AG04449 (cell line): ENCODE results near the gene FAM222B.
A peak's percentile ranks its signal among the peaks of the same experiment; 100 is the strongest.

ENCODE experiments used
- CTCF ChIA-PET: fragments of 350-600 bp; formaldehyde crosslinking; extraction: SDS; loops from one replicate; lab custom pipeline; 2021; ENCODE audit warnings: antibody characterized with exemption; lab: Yijun Ruan, JAX
- POLR2A ChIA-PET: fragments of 400-600, 350-600 bp; formaldehyde crosslinking; extraction: SDS; loops from one replicate; lab custom pipeline; 2020; ENCODE audit warnings: antibody characterized with exemption, inconsistent platforms; lab: Yijun Ruan, JAX
- DNase-seq: peaks from one replicate; pipeline ENCODE4 v3.0.0-alpha.2; 2010; ENCODE audit warnings: low read depth, low spot score
- H3K4me3 ChIP-seq: 2 replicates; pipeline ENCODE4 v1.5.1; 2011; ENCODE audit warnings: low read depth, mild to moderate bottlenecking, control low read depth, low read length
- TF ChIP-seq, protein P1 (sequence below): IDR thresholded peaks from one replicate; pipeline ENCODE4 v1.5.1; 2011; ENCODE audit warnings: mild to moderate bottlenecking, moderate library complexity, low read length, control low read depth, inconsistent platforms; ENCODE audit not compliant: insufficient read depth; ENCODE audit errors: missing control alignments

Gene FAM222B, protein sequence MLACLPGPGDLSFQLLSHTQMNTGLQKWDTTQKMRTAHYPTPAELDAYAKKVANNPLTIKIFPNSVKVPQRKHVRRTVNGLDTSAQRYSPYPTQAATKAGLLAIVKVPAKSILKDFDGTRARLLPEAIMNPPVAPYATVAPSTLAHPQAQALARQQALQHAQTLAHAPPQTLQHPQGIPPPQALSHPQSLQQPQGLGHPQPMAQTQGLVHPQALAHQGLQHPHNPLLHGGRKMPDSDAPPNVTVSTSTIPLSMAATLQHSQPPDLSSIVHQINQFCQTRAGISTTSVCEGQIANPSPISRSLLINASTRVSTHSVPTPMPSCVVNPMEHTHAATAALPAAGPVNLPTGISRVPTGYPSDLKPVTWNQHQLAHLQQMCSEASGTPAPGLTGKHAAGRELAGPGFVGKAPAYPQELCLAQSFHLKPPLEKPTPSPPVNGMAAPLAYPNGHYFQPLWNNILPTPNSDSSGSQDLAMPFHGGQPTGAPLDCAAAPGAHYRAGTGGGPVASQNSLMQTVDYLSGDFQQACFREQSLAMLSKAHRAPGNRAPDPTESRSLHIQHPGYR

DNA sequence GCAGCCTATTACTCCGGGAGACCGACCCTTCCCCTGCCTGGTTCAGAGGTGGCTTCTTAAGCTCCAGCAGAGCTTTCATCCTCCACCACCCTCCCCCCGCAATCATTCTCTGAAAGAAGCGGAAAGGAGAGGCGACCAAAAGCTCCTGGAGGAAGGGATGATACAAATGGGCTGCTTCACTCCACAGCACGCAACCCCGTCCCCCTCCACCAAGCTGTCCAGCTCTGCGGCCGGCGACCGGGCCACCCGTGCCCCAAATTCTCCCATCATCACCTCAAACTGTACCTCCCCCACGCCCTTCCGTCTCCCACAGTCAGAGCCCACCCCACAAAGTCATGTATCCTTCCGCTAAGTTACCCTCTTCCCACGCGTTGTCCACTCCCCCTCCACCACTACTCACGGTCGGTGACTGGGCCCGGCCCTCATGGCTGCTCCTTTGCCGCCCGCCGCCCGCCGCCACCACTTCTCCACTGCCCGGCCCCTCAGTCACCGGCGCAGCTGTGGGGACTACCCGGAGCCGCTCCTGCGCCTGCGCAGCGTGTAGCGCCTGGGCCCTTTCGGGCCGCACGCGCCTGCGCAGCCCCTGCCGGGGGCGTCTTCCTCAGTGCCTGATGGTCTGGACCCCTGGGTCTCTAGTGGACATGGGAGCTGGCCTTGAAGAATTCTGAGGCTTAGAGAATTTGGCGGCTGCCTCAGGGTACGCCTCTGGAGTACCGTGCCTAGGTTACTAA is at the start of gene FAM222B:
Gene FAM222B, minus strand, starts transcription at position 509 of the 731 bp plus-strand sequence. CDS start 76,123 bp downstream, outside the sequence.
- DNase-seq, result no peak
- ChIA-PET CTCF (interaction anchor here (0.6 to 2.6 kb wide), 10 partner anchors 12 to 307 kb away, joined by 3 to 26 read pairs (median 3); no protein-coding TSS in a partner anchor), POLR2A (interaction anchor here (0.8 kb wide), 2 partner anchors 15 to 34 kb away, joined by 4 to 5 read pairs; no protein-coding TSS in a partner anchor)
- peak within 1 kb of the TSS; percentile 94 for H3K4me3 ChIP-seq
- TF ChIP-seq, protein P1, sequence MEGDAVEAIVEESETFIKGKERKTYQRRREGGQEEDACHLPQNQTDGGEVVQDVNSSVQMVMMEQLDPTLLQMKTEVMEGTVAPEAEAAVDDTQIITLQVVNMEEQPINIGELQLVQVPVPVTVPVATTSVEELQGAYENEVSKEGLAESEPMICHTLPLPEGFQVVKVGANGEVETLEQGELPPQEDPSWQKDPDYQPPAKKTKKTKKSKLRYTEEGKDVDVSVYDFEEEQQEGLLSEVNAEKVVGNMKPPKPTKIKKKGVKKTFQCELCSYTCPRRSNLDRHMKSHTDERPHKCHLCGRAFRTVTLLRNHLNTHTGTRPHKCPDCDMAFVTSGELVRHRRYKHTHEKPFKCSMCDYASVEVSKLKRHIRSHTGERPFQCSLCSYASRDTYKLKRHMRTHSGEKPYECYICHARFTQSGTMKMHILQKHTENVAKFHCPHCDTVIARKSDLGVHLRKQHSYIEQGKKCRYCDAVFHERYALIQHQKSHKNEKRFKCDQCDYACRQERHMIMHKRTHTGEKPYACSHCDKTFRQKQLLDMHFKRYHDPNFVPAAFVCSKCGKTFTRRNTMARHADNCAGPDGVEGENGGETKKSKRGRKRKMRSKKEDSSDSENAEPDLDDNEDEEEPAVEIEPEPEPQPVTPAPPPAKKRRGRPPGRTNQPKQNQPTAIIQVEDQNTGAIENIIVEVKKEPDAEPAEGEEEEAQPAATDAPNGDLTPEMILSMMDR, result peak; percentile 6

DNA sequence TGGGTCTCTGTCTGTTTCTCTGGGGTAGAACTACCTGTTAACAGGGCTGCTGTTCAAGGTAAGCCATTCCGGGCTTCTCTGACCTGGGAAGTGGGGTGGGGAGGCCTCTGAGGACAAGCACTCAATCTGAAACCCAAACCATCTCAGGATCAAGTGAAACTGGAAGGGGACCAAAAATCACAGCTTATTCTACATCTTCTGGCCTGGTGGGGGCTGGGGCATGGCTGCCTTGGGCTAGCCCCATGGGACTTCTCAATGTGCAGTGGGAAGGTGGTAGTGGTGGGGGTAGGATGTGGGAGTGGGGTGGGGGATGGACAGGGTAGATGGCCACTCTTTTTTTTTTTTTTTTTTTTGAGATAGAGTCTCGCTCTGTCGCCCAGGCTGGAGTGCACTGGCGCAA is 49.4 kb upstream of the FAM222B start:
- DNase-seq, result no peak
- ChIA-PET POLR2A (no interaction called here), CTCF (interaction anchor here (0.9 to 5.0 kb wide), 4 partner anchors 24 to 143 kb away, joined by 3 to 26 read pairs (median 3); no protein-coding TSS in a partner anchor)
- no peak overlapping the region for H3K4me3 ChIP-seq
- TF ChIP-seq, protein P1, result no peak

DNA sequence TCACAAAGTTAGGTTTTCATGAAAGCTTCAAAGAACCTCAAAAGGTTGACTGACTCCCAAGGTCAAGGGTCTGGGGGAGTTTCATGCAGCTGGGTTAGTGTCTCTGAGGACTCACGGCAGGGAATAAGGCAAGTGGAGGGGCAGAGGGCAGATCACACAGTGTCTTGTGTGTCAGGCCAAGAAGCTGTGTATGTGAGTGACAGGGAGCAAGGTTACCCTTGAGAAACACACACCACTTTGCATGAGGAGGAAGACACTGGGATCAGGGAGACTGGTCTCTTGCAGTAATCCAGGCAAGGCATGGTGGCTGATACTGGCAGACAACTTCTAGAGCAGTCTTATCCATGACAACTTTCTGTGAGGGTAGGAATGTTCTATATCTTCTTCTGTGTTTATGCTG is 48.6 kb upstream of the FAM222B start:
- no peak for DNase-seq
- POLR2A ChIA-PET, result no interaction called here
- CTCF ChIA-PET, result interaction anchor here (0.9 to 5.0 kb wide), 3 partner anchors 25 to 142 kb away, joined by 3 to 26 read pairs (median 3); no protein-coding TSS in a partner anchor
- no peak overlapping the region for H3K4me3 ChIP-seq
- TF ChIP-seq, protein P1, result no peak

DNA sequence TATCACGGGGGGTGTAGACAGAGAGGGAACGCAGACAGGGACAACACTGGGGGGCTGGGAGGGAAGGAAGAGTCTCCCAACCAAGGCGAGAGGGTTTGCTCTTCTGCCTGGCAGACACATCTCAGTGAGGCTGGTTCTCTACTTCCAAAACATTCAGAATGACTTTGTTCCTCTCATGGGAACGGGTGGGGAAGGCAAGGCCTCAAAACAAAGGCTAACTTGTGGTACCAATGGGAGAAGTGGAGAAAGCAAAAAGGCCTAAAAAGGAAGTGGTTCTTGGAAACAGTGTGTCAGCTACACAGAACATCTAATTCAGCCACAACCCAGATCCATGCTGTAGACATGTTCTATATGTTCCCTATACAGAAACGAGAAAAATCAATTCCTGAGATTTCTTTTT is 47.4 kb upstream of the FAM222B start:
- H3K4me3 ChIP-seq, result no peak overlapping the region
- TF ChIP-seq, protein P1, result no peak
- DNase-seq, result no peak
- CTCF ChIA-PET, result interaction anchor here (1.1 to 5.0 kb wide), 3 partner anchors 11 to 126 kb away, joined by 3 to 26 read pairs (median 5); no protein-coding TSS in a partner anchor
- POLR2A ChIA-PET, result interaction anchor here (0.6 kb wide), 1 partner anchor 85 kb away, joined by 3 read pairs; no protein-coding TSS in a partner anchor

DNA sequence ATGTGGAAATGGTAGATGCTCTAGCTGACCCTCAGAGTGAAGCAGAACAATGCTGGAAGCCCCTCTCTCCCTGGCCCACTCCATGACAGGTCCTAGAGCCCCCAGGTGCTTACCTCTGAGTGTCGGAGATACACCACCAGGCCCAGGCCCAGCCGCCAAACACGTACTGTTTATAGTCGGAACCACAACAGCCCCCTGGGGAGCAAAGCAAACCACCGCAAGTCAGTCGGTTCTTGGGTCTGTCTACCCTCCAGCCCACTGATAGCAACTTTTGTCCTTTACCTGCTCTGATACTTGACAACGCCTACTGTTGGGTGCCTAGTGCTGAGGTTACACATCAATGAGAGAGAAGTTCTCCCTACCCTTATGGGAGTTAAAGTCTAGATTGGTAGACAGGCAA is 46.2 kb upstream of the FAM222B start:
- POLR2A ChIA-PET, result no interaction called here
- no peak for DNase-seq
- H3K4me3 ChIP-seq, result no peak overlapping the region
- TF ChIP-seq, protein P1, result no peak
- CTCF ChIA-PET, result interaction anchor here (1.4 to 1.9 kb wide), 2 partner anchors 10 to 13 kb away, joined by 3 to 5 read pairs; partner anchors contain the start of gene DHRS13
